ENCODE measurements around the gene ABCD1.

- TF ChIP-seq, protein P1, sequence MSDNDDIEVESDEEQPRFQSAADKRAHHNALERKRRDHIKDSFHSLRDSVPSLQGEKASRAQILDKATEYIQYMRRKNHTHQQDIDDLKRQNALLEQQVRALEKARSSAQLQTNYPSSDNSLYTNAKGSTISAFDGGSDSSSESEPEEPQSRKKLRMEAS (IDR thresholded peaks at IDR 0.05) = no peak
- TF ChIP-seq JUNB (IDR thresholded peaks at IDR 0.05) (no peak), CBX8 (IDR thresholded peaks at IDR 0.05) (no peak), POLR2A (IDR thresholded peaks at IDR 0.05; ENCODE audit: low read length) (no peak), EP300 (IDR thresholded peaks at IDR 0.05) (no peak), POLR2AphosphoS2 (conservative IDR thresholded peaks at IDR 0.05; ENCODE audit: low read length) (no peak)
- TF ChIP-seq, protein P2, sequence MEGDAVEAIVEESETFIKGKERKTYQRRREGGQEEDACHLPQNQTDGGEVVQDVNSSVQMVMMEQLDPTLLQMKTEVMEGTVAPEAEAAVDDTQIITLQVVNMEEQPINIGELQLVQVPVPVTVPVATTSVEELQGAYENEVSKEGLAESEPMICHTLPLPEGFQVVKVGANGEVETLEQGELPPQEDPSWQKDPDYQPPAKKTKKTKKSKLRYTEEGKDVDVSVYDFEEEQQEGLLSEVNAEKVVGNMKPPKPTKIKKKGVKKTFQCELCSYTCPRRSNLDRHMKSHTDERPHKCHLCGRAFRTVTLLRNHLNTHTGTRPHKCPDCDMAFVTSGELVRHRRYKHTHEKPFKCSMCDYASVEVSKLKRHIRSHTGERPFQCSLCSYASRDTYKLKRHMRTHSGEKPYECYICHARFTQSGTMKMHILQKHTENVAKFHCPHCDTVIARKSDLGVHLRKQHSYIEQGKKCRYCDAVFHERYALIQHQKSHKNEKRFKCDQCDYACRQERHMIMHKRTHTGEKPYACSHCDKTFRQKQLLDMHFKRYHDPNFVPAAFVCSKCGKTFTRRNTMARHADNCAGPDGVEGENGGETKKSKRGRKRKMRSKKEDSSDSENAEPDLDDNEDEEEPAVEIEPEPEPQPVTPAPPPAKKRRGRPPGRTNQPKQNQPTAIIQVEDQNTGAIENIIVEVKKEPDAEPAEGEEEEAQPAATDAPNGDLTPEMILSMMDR (IDR thresholded peaks at IDR 0.05) = no peak
Measured at GRCh38 chrX:153762626-153763173, 38.0 kb downstream of the ABCD1 start.

Measured in A549 (cell line).